ENCODE results near the gene ZNF619.

ZNF619 gene

DNA sequence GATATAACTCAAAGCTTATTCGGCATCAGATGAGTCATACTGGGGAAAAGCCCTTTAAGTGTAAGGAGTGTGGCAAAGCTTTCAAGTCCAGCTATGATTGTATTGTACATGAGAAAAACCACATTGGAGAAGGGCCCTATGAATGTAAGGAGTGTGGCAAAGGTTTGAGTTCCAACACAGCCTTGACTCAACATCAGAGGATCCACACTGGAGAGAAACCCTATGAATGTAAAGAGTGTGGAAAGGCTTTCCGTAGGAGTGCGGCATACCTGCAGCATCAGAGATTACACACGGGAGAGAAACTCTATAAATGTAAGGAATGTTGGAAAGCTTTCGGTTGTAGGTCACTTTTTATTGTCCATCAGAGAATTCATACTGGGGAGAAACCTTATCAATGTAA lies 55.3 kb downstream of the ZNF619 start:
- no peak for DNase-seq (ENCODE audit: low read depth, low spot score)

DNA sequence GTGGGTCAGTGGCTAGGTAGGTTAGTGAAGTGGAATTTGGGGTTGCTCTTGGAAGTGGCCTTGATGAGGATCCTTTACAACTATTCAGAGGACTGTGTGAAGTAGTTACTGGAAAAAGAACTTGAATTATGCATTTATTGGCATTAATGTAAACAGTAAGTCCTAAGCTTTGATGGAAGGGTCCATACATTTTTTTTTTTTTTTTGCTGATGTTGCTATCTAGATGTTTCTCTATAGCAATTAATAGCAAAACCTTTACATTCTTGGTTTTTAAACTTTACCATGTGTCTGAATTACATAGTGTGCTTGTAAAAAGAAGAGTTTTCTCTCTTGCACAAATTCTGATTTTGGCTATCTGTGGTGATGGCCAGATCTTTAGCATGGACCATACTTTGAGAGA lies 57.4 kb downstream of the ZNF619 start:
- DNase-seq (ENCODE audit: low read depth, low spot score) = no peak

Data from iPS DF 19.7 (cell line).